HCT116 (cell line): ENCODE data around the gene TANC1. TPM values are rescaled to one million over a fixed set of nuclear protein-coding genes. Genes with fewer than 3 reads are reported as not detected.

Experiments
- ATAC-seq: fragments of 200-7000 bp; cut with Tn5 transposase; 2 replicates; pipeline ENCODE4 v1.9.1; 2020; ENCODE audit warnings: mild to moderate bottlenecking, moderate library complexity
- BruUV-seq: library from RNA; stranded (reverse); fragments of 400-500 nt; replicated peaks from 2 replicates; lab custom pipeline; 2021; lab: Mats Ljungman, UMichigan
- CTCF ChIA-PET: fragments of 300-600 bp; sonication (Branson Sonifier 250); formaldehyde crosslinking; loops from one replicate; lab custom pipeline; 2021; ENCODE audit warnings: antibody characterized with exemption; lab: Charles Lee
- POLR2A ChIA-PET: fragments of 300-600, 350-600 bp; sonication (Branson Sonifier 250); formaldehyde crosslinking; loops from one replicate; lab custom pipeline; 2021; ENCODE audit warnings: antibody characterized with exemption; lab: Charles Lee
- RAD21 ChIA-PET, 2 experiments: fragments of 300-600 bp; sonication (Branson Sonifier 250); formaldehyde crosslinking; loops; one replicate each; lab custom pipeline; 2023; ENCODE audit warnings: low total read pairs in 2 of 2; ENCODE audit not compliant: uncharacterized antibody in 2 of 2, unreplicated experiment in 2 of 2, low non-redundant PET in 1 of 2; lab: Charles Lee
- DNase-seq: peaks from one replicate; pipeline ENCODE4 v3.0.0-alpha.2; 2010; ENCODE audit warnings: low read depth, low spot score
- H2AFZ ChIP-seq: fragments of 200-600 bp; shearing (Covaris generic), sonication (generic); 2 replicates; pipeline ENCODE4 v1.6.1; 2017; ENCODE audit warnings: low read depth, mixed run types, mixed read lengths, antibody characterized with exemption, low read length; ENCODE audit not compliant: poor library complexity, severe bottlenecking
- H3K27ac ChIP-seq: 2 replicates; pipeline ENCODE4 v1.5.1; 2012; ENCODE audit warnings: low read depth, low read length
- H3K27me3 ChIP-seq: fragments of 200-600 bp; sonication (generic); 2 replicates; pipeline ENCODE4 v1.6.1; 2016; ENCODE audit warnings: mixed run types, low read length, mixed read lengths; ENCODE audit not compliant: insufficient read depth
- H3K36me3 ChIP-seq, 2 experiments: fragments of 200-500 bp in 1 of 2; fragments of 200-600 bp in 1 of 2; sonication (Bioruptor generic) in 1 of 2; sonication (generic) in 1 of 2; 2 replicates each; pipeline versions ENCODE4 v1.5.1 to v1.6.1; 2014 to 2016; ENCODE audit warnings: low read length in 2 of 2, inconsistent platforms in 1 of 2, mixed read lengths in 1 of 2, mixed run types in 1 of 2; ENCODE audit not compliant: insufficient read depth in 2 of 2, control insufficient read depth in 1 of 2
- H3K4me1 ChIP-seq, 2 experiments: fragments of 200-600 bp in 1 of 2; sonication (generic) in 1 of 2; 2 replicates each; pipeline versions ENCODE4 v1.5.1 to v1.6.1; 2012 to 2017; ENCODE audit warnings: low read length in 2 of 2, inconsistent platforms in 1 of 2, mild to moderate bottlenecking in 1 of 2, mixed read lengths in 1 of 2, mixed run types in 1 of 2, moderate library complexity in 1 of 2; ENCODE audit not compliant: insufficient read depth in 2 of 2, control insufficient read depth in 1 of 2
- H3K4me2 ChIP-seq: fragments of 200-600 bp; sonication (generic); 2 replicates; pipeline ENCODE4 v1.6.1; 2017; ENCODE audit warnings: mixed run types, low read length, mixed read lengths
- H3K4me3 ChIP-seq, 2 experiments: fragments of 200-600 bp in 1 of 2; sonication (generic) in 1 of 2; replicated peaks in 1 of 2; 2 replicates each; pipeline ENCODE4 v1.5.1; 2011 to 2016; ENCODE audit warnings: low read length in 2 of 2, control low read depth in 1 of 2, low read depth in 1 of 2, mild to moderate bottlenecking in 1 of 2, mixed read lengths in 1 of 2, mixed run types in 1 of 2
- H3K79me2 ChIP-seq: fragments of 200-600 bp; sonication (generic); 2 replicates; pipeline ENCODE4 v1.6.1; 2017; ENCODE audit warnings: mild to moderate bottlenecking, mixed run types, low read length, moderate library complexity, mixed read lengths; ENCODE audit not compliant: insufficient read depth
- H3K9ac ChIP-seq: fragments of 200-600 bp; sonication (generic); 2 replicates; pipeline ENCODE4 v1.6.1; 2016; ENCODE audit warnings: low read length, mixed read lengths
- H3K9me2 ChIP-seq: fragments of 200-600 bp; sonication (generic), shearing (Covaris generic); 2 replicates; pipeline ENCODE4 v1.6.1; 2017; ENCODE audit warnings: mixed run types, mild to moderate bottlenecking, moderate library complexity; ENCODE audit not compliant: insufficient read depth
- H3K9me3 ChIP-seq, 2 experiments: fragments of 200-500 bp in 1 of 2; fragments of 200-600 bp in 1 of 2; sonication (Bioruptor generic) in 1 of 2; sonication (generic) in 1 of 2; 2 replicates each; pipeline ENCODE4 v1.6.1; 2014 to 2017; ENCODE audit warnings: low read length in 2 of 2, mixed read lengths in 2 of 2, inconsistent platforms in 1 of 2, low read depth in 1 of 2, mild to moderate bottlenecking in 1 of 2, mixed run types in 1 of 2, moderate library complexity in 1 of 2; ENCODE audit not compliant: control insufficient read depth in 1 of 2, insufficient read depth in 1 of 2
- H4K20me1 ChIP-seq: fragments of 200-600 bp; sonication (generic), shearing (Covaris generic); 2 replicates; pipeline ENCODE4 v1.6.1; 2017; ENCODE audit warnings: mixed run types, mild to moderate bottlenecking, moderate library complexity; ENCODE audit not compliant: insufficient read depth
- CBX3 ChIP-seq: IDR thresholded peaks from 2 replicates; pipeline ENCODE4 v1.6.1; 2012; ENCODE audit warnings: low read depth
- CTCF ChIP-seq, 3 experiments: fragments of 200-600 bp in 1 of 3; sonication (generic) in 1 of 3; IDR thresholded peaks in 2 of 3; conservative IDR thresholded peaks in 1 of 3; 2 replicates each; pipeline ENCODE4 v1.5.1; 2012 to 2017; ENCODE audit warnings: low read depth in 2 of 3, low read length in 2 of 3, antibody characterized with exemption in 1 of 3, borderline replicate concordance in 1 of 3, control low read depth in 1 of 3, mild to moderate bottlenecking in 1 of 3, mixed read lengths in 1 of 3, mixed run types in 1 of 3, moderate library complexity in 1 of 3; ENCODE audit not compliant: insufficient read depth in 1 of 3
- EZH2 ChIP-seq: fragments of 200-600 bp; sonication (generic); IDR thresholded peaks from 2 replicates; pipeline ENCODE4 v1.6.1; 2017; ENCODE audit warnings: antibody characterized with exemption, mixed run types
- FOSL1 ChIP-seq: IDR thresholded peaks from 2 replicates; pipeline ENCODE4 v1.6.1; 2012; ENCODE audit warnings: low read depth
- JUND ChIP-seq: IDR thresholded peaks from 2 replicates; pipeline ENCODE4 v1.6.1; 2012
- SIN3A ChIP-seq: IDR thresholded peaks from 2 replicates; pipeline ENCODE4 v1.6.1; 2012; ENCODE audit warnings: low read depth
- TCF7L2 ChIP-seq: IDR thresholded peaks from 2 replicates; pipeline ENCODE4 v1.7.0; 2011; ENCODE audit warnings: borderline replicate concordance, inconsistent platforms; ENCODE audit not compliant: insufficient read depth, insufficient read length; ENCODE audit errors: extremely low read depth
- ZNF274 ChIP-seq: fragments of 200-500 bp; sonication (Bioruptor generic); IDR thresholded peaks from 2 replicates; pipeline ENCODE4 v1.6.1; 2014; ENCODE audit warnings: mild to moderate bottlenecking, low read depth, low read length, inconsistent platforms
- intact Hi-C: fragments of 100-400 bp; cut with micrococcal nuclease; formaldehyde crosslinking; loops from 2 replicates; pipeline ENCODE4 v1.10.0; 2022
- total RNA-seq: library from RNA; stranded (reverse); gene quantifications from one replicate; pipeline ENCODE4 v1.2.1, GENCODE V29; 2021; ENCODE audit not compliant: unreplicated experiment

Gene TANC1
- total RNA-seq, 1 experiment from 2014 or later: 15.1 TPM

GRCh38 chr2:159262904-159263303, 294.5 kb downstream of the TANC1 start:
- Histone ChIP-seq H3K27me3 (no peaks in the 10 kb centered on the region), H3K9me3 (no peaks in the 10 kb centered on the region), H3K4me1 (peaks cover 9 to 13% of the 10 kb centered on the region in 2 experiments), H2AFZ (no peak overlapping the region), H3K9me2 (no peaks in the 10 kb centered on the region), H3K4me3 (no peak overlapping the region), H3K27ac (no peak overlapping the region), H3K4me2 (no peak overlapping the region), H3K36me3 (no peaks in the 10 kb centered on the region), H4K20me1 (no peaks in the 10 kb centered on the region), H3K79me2 (no peaks in the 10 kb centered on the region), H3K9ac (no peak overlapping the region)
- CTCF ChIA-PET: no interaction called here
- TF ChIP-seq ZNF274 (no peak), CTCF (IDR thresholded peaks at IDR 0.05 in 2 of 3, conservative IDR thresholded peaks at IDR 0.05 in 1 of 3; ENCODE audit: borderline replicate concordance in 1 of 3, insufficient read depth in 1 of 3, low read depth in 2 of 3, low read length in 2 of 3) (no peak), CBX3 (no peak), SIN3A (no peak), JUND (no peak), EZH2 (no peak)
- intact Hi-C loops: no loop called here
- ATAC-seq (no peak), DNase-seq (no peak)
- POLR2A ChIA-PET: no interaction called here
- RAD21 ChIA-PET: no interaction called here
- no TSS peak for BruUV-seq

GRCh38 chr2:159265171-159265576, 296.7 kb downstream of the TANC1 start:
- no peaks in the 10 kb centered on the region for H3K36me3 ChIP-seq
- intact Hi-C loops: no loop called here
- no peaks in the 10 kb centered on the region for H4K20me1 ChIP-seq
- peaks cover 12 to 18% of the 10 kb centered on the region in 2 experiments for H3K4me1 ChIP-seq
- peak overlapping the region; percentile 48 for H3K27ac ChIP-seq
- H3K9me3 ChIP-seq: no peaks in the 10 kb centered on the region
- no peaks in the 10 kb centered on the region for H3K27me3 ChIP-seq
- peak; percentile 59 for DNase-seq
- no peaks in the 10 kb centered on the region for H3K9me2 ChIP-seq
- BruUV-seq: no TSS peak
- ATAC-seq: peak; percentile 84
- H3K9ac ChIP-seq: no peak overlapping the region
- H3K4me3 ChIP-seq: no peak overlapping the region
- peak overlapping the region; percentile 56 for H3K4me2 ChIP-seq
- ChIA-PET RAD21 (interaction anchor here in 1 of 2 experiments (0.7 kb wide), 1 partner anchor 227 kb away, joined by 3 read pairs; no protein-coding TSS in a partner anchor), CTCF (no interaction called here), POLR2A (no interaction called here)
- H3K79me2 ChIP-seq: 0 out of 2 replicates have a peak, but pooled peaks cover 5% of the 10 kb centered on the region
- H2AFZ ChIP-seq: no peak overlapping the region
- TF ChIP-seq SIN3A: no peak
- TF ChIP-seq JUND: 0 out of 2 replicates have a peak, but pooled peaks have one; percentile 57
- TF ChIP-seq TCF7L2: peak; percentile 29
- TF ChIP-seq FOSL1: peak; percentile 56
